H7 (cell line): ENCODE results near the gene ARRDC5. TPM values are rescaled to one million over a fixed set of nuclear protein-coding genes. Genes with fewer than 3 reads are reported as not detected.
"Not testable (repeated sequence)": the region's sequence is repeated elsewhere in the genome, so short reads cannot be mapped to it uniquely, and the experiment has no call there.

Experiments
- DNase-seq: peaks from one replicate; pipeline ENCODE4 v3.0.0; 2012
- H3K27me3 ChIP-seq: 2 replicates; pipeline ENCODE4 v1.6.0; 2011; ENCODE audit warnings: mild to moderate bottlenecking, low read length; ENCODE audit not compliant: control insufficient read depth, insufficient read depth
- H3K36me3 ChIP-seq: replicated peaks from 2 replicates; pipeline ENCODE4 v1.5.1; 2011; ENCODE audit warnings: low read length; ENCODE audit not compliant: control insufficient read depth, insufficient read depth
- H3K4me3 ChIP-seq: 2 replicates; pipeline ENCODE4 v1.5.1; 2011; ENCODE audit warnings: low read depth, mild to moderate bottlenecking, control low read depth, low read length, moderate library complexity; ENCODE audit not compliant: insufficient read depth
- total RNA-seq: library from RNA; depleted of rRNA; stranded (reverse); fragments of >200 nt; shearing (Covaris generic); gene quantifications from 2 replicates; pipeline ENCODE4 v1.2.3, GENCODE V29; 2014

The ARRDC5 gene
- total RNA-seq, 1 experiment from 2014 or later, result not detected

- not testable (repeated sequence) for H3K27me3 ChIP-seq, DNase-seq, H3K4me3 ChIP-seq, H3K36me3 ChIP-seq
Observed at GRCh38 chr19:4900879-4901278, 1.8 kb downstream of the ARRDC5 start.

GRCh38 chr19:4897146-4897545 is 5.5 kb downstream of the ARRDC5 start:
- peaks cover 11% of the 10 kb centered on the region for H3K27me3 ChIP-seq
- H3K4me3 ChIP-seq, result no peak overlapping the region
- peak; percentile 19 for DNase-seq
- no peaks in the 10 kb centered on the region for H3K36me3 ChIP-seq

GRCh38 chr19:4896372-4896771 is 6.3 kb downstream of the ARRDC5 start:
- Histone ChIP-seq H3K4me3 (no peak overlapping the region), H3K27me3 (peaks cover 11% of the 10 kb centered on the region), H3K36me3 (no peaks in the 10 kb centered on the region)
- peak; percentile 9 for DNase-seq

- peaks cover 15% of the 10 kb centered on the region for H3K27me3 ChIP-seq
Observed at GRCh38 chr19:4892962-4893361, 9.7 kb downstream of the ARRDC5 start.

GRCh38 chr19:4891066-4891465 is 11.6 kb downstream of the ARRDC5 start:
- no peak for DNase-seq
- Histone ChIP-seq H3K4me3 (no peak overlapping the region), H3K36me3 (no peaks in the 10 kb centered on the region), H3K27me3 (peaks cover 9% of the 10 kb centered on the region)

More at GRCh38 chr19:4892962-4893361, 9.7 kb downstream of the ARRDC5 start:
- not testable (repeated sequence) for H3K36me3 ChIP-seq, H3K4me3 ChIP-seq, DNase-seq

GRCh38 chr19:4889034-4889815 is 13.5 kb downstream of the ARRDC5 start:
- peaks cover 4% of the 10 kb centered on the region; the same call in 1 of the 2 replicates for H3K27me3 ChIP-seq
- H3K4me3 ChIP-seq, result no peak overlapping the region
- no peaks in the 10 kb centered on the region for H3K36me3 ChIP-seq
- no peak for DNase-seq

- H3K4me3 ChIP-seq, DNase-seq, H3K36me3 ChIP-seq, H3K27me3 ChIP-seq: not testable (repeated sequence)
Observed at GRCh38 chr19:4887803-4888202, 14.9 kb downstream of the ARRDC5 start.

- H3K4me3 ChIP-seq, DNase-seq, H3K36me3 ChIP-seq, H3K27me3 ChIP-seq: not testable (repeated sequence)
Observed at GRCh38 chr19:4884993-4885392, 17.7 kb downstream of the ARRDC5 start.

- not testable (repeated sequence) for H3K36me3 ChIP-seq, H3K27me3 ChIP-seq, DNase-seq, H3K4me3 ChIP-seq
Observed at GRCh38 chr19:4882874-4883273, 19.8 kb downstream of the ARRDC5 start.

- H3K4me3 ChIP-seq, result no peak overlapping the region
Observed at GRCh38 chr19:4879041-4879440, 23.7 kb downstream of the ARRDC5 start.

GRCh38 chr19:4878491-4878968 is 24.2 kb downstream of the ARRDC5 start:
- H3K27me3 ChIP-seq, result no peaks in the 10 kb centered on the region
- H3K4me3 ChIP-seq, result no peak overlapping the region
- H3K36me3 ChIP-seq, result no peaks in the 10 kb centered on the region
- peak; percentile 84 for DNase-seq

More at GRCh38 chr19:4879041-4879440, 23.7 kb downstream of the ARRDC5 start:
- no peak for DNase-seq
- Histone ChIP-seq H3K27me3 (no peaks in the 10 kb centered on the region), H3K36me3 (no peaks in the 10 kb centered on the region)

- DNase-seq, result peak; percentile 84
- H3K27me3 ChIP-seq, result no peaks in the 10 kb centered on the region
- H3K4me3 ChIP-seq, result no peak overlapping the region
- no peaks in the 10 kb centered on the region for H3K36me3 ChIP-seq
Observed at GRCh38 chr19:4877753-4878490, 24.8 kb downstream of the ARRDC5 start.

- no peaks in the 10 kb centered on the region for H3K27me3 ChIP-seq
- H3K4me3 ChIP-seq, result no peak overlapping the region
- no peak for DNase-seq
- no peaks in the 10 kb centered on the region for H3K36me3 ChIP-seq
Observed at GRCh38 chr19:4873930-4874329, 28.8 kb downstream of the ARRDC5 start.

- H3K27me3 ChIP-seq, result no peaks in the 10 kb centered on the region
- H3K4me3 ChIP-seq, result no peak overlapping the region
- DNase-seq, result no peak
- no peaks in the 10 kb centered on the region for H3K36me3 ChIP-seq
Observed at GRCh38 chr19:4871711-4872110, 31.0 kb downstream of the ARRDC5 start.
